ENCODE measurements around the gene IL2.

Gene IL2

GRCh38 chr4:122456231-122457116, at the start of gene IL2:
TSS of gene IL2 (minus strand) at chr4:122456725. CDS start at chr4:122456440, 285 bp downstream.
- Histone ChIP-seq H3K4me3 (ENCODE audit: low read depth in 1 of 2, low read length in 1 of 2) (no peak within 1 kb of the TSS), H3K36me3 (no peaks in the 10 kb centered on the region), H3K4me1 (ENCODE audit: control insufficient read depth in 1 of 2, insufficient read depth in 1 of 2, low read depth in 1 of 2, low read length in 1 of 2) (no peaks in the 10 kb centered on the region), H3K27me3 (no peaks in the 10 kb centered on the region), H3K27ac (no peak within 1 kb of the TSS), H3K9me3 (no peaks in the 10 kb centered on the region)
- TF ChIP-seq, protein P1, sequence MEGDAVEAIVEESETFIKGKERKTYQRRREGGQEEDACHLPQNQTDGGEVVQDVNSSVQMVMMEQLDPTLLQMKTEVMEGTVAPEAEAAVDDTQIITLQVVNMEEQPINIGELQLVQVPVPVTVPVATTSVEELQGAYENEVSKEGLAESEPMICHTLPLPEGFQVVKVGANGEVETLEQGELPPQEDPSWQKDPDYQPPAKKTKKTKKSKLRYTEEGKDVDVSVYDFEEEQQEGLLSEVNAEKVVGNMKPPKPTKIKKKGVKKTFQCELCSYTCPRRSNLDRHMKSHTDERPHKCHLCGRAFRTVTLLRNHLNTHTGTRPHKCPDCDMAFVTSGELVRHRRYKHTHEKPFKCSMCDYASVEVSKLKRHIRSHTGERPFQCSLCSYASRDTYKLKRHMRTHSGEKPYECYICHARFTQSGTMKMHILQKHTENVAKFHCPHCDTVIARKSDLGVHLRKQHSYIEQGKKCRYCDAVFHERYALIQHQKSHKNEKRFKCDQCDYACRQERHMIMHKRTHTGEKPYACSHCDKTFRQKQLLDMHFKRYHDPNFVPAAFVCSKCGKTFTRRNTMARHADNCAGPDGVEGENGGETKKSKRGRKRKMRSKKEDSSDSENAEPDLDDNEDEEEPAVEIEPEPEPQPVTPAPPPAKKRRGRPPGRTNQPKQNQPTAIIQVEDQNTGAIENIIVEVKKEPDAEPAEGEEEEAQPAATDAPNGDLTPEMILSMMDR (IDR thresholded peaks at IDR 0.05) = no peak

DNA sequence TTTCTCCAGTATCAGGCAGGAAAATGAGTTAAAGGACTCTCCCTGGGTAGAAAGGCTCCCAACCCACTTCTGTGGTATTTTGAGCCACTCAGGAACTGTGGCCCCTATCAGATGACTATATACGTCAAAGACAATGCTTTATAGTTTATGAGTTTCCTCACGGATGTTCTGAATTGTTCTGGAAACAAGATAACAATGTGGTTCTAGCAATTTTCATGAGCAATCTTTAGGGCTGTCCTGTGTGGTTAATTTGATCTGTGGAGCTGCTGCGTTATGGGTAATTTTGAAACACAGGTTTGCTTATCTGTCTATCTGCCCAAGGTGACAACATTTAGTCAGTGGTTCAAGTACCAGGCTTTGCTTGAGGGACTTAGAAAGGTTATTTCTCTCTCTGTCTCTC, 46.7 kb upstream of the IL2 start:
- Histone ChIP-seq H3K4me1 (ENCODE audit: control insufficient read depth in 1 of 2, insufficient read depth in 1 of 2, low read depth in 1 of 2, low read length in 1 of 2) (no peaks in the 10 kb centered on the region), H3K4me3 (ENCODE audit: low read depth in 1 of 2, low read length in 1 of 2) (no peak overlapping the region), H3K9me3 (no peaks in the 10 kb centered on the region), H3K27ac (no peak overlapping the region), H3K27me3 (no peaks in the 10 kb centered on the region), H3K36me3 (no peaks in the 10 kb centered on the region)
- TF ChIP-seq, protein P1 (IDR thresholded peaks at IDR 0.05) = no peak

DNA sequence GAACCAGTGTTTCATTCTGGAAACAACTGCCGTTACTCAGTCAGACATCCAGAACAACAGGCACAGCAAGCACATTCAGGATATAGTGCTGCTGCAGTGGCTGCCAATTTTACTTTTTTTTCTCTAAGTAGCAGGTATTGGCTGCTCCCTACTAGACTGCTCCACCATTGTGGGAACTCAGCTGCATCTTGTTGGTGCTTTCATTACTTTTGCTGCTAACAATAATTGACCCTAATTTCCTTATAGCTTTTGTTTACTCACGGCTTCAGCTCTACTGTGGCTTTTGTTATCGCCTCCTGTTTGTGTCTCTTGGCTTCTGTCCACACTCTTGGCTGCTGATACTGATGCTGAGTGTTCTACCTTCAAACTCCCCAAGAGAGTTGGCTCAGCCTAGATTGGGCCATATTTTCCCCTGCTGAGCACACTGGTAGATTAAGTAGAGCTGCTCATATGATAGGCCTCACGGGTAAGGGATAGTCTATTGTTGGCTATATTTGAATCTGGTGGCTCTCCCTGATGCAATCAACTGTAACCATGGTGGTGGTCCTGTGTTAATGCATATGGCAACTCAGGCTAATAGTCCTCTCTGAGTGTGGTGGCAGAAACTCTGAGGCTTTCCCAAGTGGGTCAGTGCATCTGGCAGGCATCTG, 44.5 kb upstream of the IL2 start:
- Histone ChIP-seq H3K27me3 (no peaks in the 10 kb centered on the region), H3K36me3 (no peaks in the 10 kb centered on the region), H3K4me3 (ENCODE audit: low read depth in 1 of 2, low read length in 1 of 2) (no peak overlapping the region), H3K27ac (no peak overlapping the region), H3K4me1 (ENCODE audit: control insufficient read depth in 1 of 2, insufficient read depth in 1 of 2, low read depth in 1 of 2, low read length in 1 of 2) (no peaks in the 10 kb centered on the region), H3K9me3 (no peaks in the 10 kb centered on the region)
- TF ChIP-seq, protein P1 (IDR thresholded peaks at IDR 0.05) = no peak

GRCh38 chr4:122489061-122489460, 32.5 kb upstream of the IL2 start:
- no peaks in the 10 kb centered on the region for H3K36me3 ChIP-seq
- no peaks in the 10 kb centered on the region for H3K4me1 ChIP-seq (ENCODE audit: control insufficient read depth in 1 of 2, insufficient read depth in 1 of 2, low read depth in 1 of 2, low read length in 1 of 2)
- H3K9me3 ChIP-seq = peaks cover 20% of the 10 kb centered on the region
- TF ChIP-seq, protein P1 (IDR thresholded peaks at IDR 0.05) = no peak
- H3K27me3 ChIP-seq = no peaks in the 10 kb centered on the region
- no peak overlapping the region for H3K27ac ChIP-seq
- no peak overlapping the region for H3K4me3 ChIP-seq (ENCODE audit: low read depth in 1 of 2, low read length in 1 of 2)

- H3K27me3 ChIP-seq = no peaks in the 10 kb centered on the region
- no peak overlapping the region for H3K4me3 ChIP-seq (ENCODE audit: low read depth in 1 of 2, low read length in 1 of 2)
- no peaks in the 10 kb centered on the region for H3K36me3 ChIP-seq
- no peak overlapping the region for H3K27ac ChIP-seq
- no peaks in the 10 kb centered on the region for H3K4me1 ChIP-seq (ENCODE audit: control insufficient read depth in 1 of 2, insufficient read depth in 1 of 2, low read depth in 1 of 2, low read length in 1 of 2)
- H3K9me3 ChIP-seq = peaks cover 2% of the 10 kb centered on the region
- TF ChIP-seq, protein P1 (IDR thresholded peaks at IDR 0.05) = no peak
Measured at GRCh38 chr4:122483481-122483880, 27.0 kb upstream of the IL2 start.
